ENCODE data around the gene GALNT6. TPM values are rescaled to one million over a fixed set of nuclear protein-coding genes. Genes with fewer than 3 reads are reported as not detected.

GALNT6 gene
- total RNA-seq, 1 experiment from 2014 or later: 9.8 TPM

GRCh38 chr12:51362307-51362706 is 28.9 kb downstream of the GALNT6 start:
- Histone ChIP-seq H3K79me2 (ENCODE audit: insufficient read depth, low read length) (no peaks in the 10 kb centered on the region), H3K9me3 (ENCODE audit: control insufficient read depth, low read depth, low read length) (no peaks in the 10 kb centered on the region), H2BK15ac (ENCODE audit: low read depth, low read length) (no peak overlapping the region), H3T11ph (ENCODE audit: low read length) (no peak overlapping the region), H3K56ac (ENCODE audit: insufficient read length, low read depth, low read length) (no peak overlapping the region), H2BK120ac (ENCODE audit: low read depth, low read length, poor library complexity, severe bottlenecking) (no peak overlapping the region), H2BK12ac (ENCODE audit: insufficient read length, low read depth, low read length) (no peak overlapping the region), H3K18ac (ENCODE audit: insufficient read length, low read depth, low read length) (no peak overlapping the region), H4K8ac (replicated peaks; ENCODE audit: insufficient read length, low read depth, low read length) (no peak overlapping the region), H4K5ac (ENCODE audit: insufficient read length, low read depth, low read length) (no peak overlapping the region), H4K20me1 (ENCODE audit: control insufficient read depth, insufficient read depth, insufficient read length) (no peaks in the 10 kb centered on the region), H3K23me2 (ENCODE audit: insufficient read length, low read depth, low read length, poor library complexity, severe bottlenecking) (no peaks in the 10 kb centered on the region), H2BK5ac (ENCODE audit: insufficient read length, low read length) (no peak overlapping the region), H2AFZ (ENCODE audit: low read length) (no peak overlapping the region), H2AK5ac (ENCODE audit: insufficient read length, low read length) (no peak overlapping the region), H3K27ac (ENCODE audit: insufficient read length, low read depth, low read length) (no peak overlapping the region), H3K4me2 (ENCODE audit: insufficient read depth, insufficient read length, low read length) (no peak overlapping the region), H3K79me1 (ENCODE audit: insufficient read depth, low read depth, low read length, poor library complexity, severe bottlenecking) (no peaks in the 10 kb centered on the region), H3K4ac (ENCODE audit: low read depth, low read length) (no peak overlapping the region), H2BK20ac (ENCODE audit: low read depth, low read length, poor library complexity, severe bottlenecking) (no peak overlapping the region), H3K4me1 (ENCODE audit: insufficient read depth, low read length) (no peaks in the 10 kb centered on the region), H4K91ac (ENCODE audit: insufficient read length, low read depth, low read length) (no peak overlapping the region), H3K27me3 (ENCODE audit: insufficient read depth, low read length) (no peaks in the 10 kb centered on the region), H3K14ac (ENCODE audit: insufficient read depth, low read length) (no peak overlapping the region), H3K23ac (ENCODE audit: insufficient read length, low read depth, low read length) (no peak overlapping the region), H3K9ac (ENCODE audit: extremely low read depth, insufficient read length, low read length) (no peak overlapping the region)
- Mint-ChIP-seq H3K27me3 (ENCODE audit: low read depth) (no peaks in the 10 kb centered on the region), H3K27ac (no peak overlapping the region), H3K4me3 (no peak overlapping the region), H3K9me3 (no peaks in the 10 kb centered on the region), H3K36me3 (ENCODE audit: insufficient read depth in 1 of 3, low read depth in 3 of 3) (peaks cover 3 to 25% (median 21%) of the 10 kb centered on the region in 3 experiments; a peak in 6 of 7 replicates), H3K4me1 (no peaks in the 10 kb centered on the region)
- no peak for DNase-seq
- WGBS (ENCODE audit: extremely low coverage, insufficient read length, low lambda C conversion rate): no CpG with 5 or more reads among the region's 6 CpGs
- TF ChIP-seq, protein P1, sequence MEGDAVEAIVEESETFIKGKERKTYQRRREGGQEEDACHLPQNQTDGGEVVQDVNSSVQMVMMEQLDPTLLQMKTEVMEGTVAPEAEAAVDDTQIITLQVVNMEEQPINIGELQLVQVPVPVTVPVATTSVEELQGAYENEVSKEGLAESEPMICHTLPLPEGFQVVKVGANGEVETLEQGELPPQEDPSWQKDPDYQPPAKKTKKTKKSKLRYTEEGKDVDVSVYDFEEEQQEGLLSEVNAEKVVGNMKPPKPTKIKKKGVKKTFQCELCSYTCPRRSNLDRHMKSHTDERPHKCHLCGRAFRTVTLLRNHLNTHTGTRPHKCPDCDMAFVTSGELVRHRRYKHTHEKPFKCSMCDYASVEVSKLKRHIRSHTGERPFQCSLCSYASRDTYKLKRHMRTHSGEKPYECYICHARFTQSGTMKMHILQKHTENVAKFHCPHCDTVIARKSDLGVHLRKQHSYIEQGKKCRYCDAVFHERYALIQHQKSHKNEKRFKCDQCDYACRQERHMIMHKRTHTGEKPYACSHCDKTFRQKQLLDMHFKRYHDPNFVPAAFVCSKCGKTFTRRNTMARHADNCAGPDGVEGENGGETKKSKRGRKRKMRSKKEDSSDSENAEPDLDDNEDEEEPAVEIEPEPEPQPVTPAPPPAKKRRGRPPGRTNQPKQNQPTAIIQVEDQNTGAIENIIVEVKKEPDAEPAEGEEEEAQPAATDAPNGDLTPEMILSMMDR (conservative IDR thresholded peaks at IDR 0.05): no peak

Data from H9 (cell line).